ENCODE results near the gene CYP2A7.
"Not testable (repeated sequence)": the region's sequence is repeated elsewhere in the genome, so short reads cannot be mapped to it uniquely, and the experiment has no call there.

CYP2A7 gene, protein sequence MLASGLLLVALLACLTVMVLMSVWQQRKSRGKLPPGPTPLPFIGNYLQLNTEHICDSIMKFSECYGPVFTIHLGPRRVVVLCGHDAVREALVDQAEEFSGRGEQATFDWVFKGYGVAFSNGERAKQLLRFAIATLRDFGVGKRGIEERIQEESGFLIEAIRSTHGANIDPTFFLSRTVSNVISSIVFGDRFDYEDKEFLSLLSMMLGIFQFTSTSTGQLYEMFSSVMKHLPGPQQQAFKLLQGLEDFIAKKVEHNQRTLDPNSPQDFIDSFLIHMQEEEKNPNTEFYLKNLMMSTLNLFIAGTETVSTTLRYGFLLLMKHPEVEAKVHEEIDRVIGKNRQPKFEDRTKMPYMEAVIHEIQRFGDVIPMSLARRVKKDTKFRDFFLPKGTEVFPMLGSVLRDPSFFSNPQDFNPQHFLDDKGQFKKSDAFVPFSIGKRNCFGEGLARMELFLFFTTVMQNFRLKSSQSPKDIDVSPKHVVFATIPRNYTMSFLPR

DNA sequence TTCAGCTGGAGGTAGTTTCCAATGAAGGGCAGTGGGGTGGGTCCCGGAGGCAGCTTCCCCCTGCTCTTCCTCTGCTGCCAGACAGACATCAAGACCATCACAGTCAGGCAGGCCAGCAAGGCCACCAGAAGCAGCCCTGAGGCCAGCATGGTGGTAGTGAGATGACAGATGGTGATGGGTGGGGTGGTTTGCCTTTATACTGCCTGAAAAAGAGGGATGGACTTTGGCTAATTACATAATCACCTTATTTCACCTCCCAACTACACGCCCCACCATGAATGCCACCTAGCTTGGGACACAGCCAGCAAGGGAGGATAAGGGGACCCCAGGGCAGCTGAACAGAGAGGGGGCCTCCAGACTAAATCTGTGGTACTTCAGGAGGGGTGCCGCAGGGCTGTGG, at the start of gene CYP2A7:
Gene CYP2A7, minus strand, starts transcription at position 170 of the 400 bp plus-strand sequence. Its CDS starts 21 bp downstream, at position 149.
- not testable (repeated sequence) for DNase-seq (ENCODE audit: low spot score)

DNA sequence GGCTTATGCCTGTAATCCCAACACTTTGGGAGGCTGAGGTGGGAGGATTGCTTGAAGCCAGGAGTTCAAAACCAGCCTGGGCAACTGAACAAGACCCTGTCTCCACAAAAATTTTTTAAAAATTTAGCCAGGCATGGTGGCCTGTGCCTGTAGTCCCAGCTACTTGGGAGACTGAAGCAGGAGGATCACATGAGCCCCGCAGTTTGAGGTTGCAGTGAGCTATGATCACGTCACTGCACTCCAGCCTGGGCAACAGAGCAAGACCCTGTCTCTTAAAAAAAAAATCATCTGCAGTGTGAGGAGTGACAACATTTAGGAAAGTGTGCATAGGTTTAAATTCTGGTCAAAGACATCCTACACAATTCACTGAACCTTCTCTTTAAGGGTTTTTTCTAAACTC, 48.8 kb upstream of the CYP2A7 start:
- not testable (repeated sequence) for DNase-seq (ENCODE audit: low spot score)

DNA sequence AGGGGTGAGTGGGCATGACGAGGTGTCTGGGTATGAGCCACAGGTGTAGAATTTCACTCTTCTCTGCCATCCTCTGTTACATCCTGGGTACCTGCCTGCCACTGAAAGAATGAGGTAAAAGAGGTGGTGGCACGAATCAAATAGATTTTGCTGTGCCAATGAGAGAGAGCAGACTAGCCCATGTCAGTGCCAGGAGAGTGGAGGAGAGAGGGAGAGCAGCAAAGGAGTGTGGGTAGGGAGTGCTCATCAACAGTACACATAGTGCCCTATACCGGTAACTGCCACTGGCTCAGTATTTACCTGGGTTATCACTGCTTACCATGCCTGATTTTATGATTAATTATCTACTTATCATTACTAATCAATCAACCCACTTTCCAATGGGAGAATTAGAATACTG, 47.9 kb upstream of the CYP2A7 start:
- DNase-seq (ENCODE audit: low spot score): not testable (repeated sequence)

DNA sequence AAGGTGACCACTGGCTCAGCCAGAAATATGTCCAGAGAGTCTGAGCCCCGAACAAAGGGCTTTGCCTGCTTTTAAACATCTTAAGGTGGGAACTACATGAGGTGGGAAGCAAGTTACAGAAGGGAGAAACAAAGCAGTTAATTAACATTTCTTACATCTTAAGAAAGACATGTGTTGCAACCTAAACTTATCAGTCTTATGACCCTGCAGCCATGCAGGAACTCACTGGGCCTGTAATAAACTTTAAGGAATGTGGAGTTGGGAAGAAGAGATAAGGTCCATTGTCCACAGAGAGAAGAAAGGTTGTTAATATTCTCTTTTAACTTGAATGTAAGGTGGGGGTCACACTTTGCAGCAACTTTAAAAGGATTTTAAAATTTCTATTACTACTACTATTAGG, 46.8 kb upstream of the CYP2A7 start:
- DNase-seq (ENCODE audit: low spot score): no peak

DNA sequence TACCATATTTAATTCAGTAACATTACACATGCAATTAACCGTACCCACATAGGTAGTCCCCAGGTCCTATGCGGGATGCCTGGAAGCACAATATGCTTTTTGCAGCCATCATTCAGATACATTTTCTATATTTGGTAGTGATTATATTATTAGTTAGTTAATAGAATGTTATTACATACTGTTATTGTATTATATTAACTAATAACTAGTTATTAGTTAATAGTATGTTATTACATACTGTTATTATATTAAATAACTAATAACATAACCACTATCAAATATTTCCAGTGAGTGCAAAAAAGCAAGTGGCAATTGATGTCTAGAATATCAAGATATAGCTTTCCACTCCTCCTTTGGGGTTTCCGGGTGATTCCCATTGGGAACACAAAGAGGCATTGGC, 45.5 kb upstream of the CYP2A7 start:
- no peak for DNase-seq (ENCODE audit: low spot score)

DNA sequence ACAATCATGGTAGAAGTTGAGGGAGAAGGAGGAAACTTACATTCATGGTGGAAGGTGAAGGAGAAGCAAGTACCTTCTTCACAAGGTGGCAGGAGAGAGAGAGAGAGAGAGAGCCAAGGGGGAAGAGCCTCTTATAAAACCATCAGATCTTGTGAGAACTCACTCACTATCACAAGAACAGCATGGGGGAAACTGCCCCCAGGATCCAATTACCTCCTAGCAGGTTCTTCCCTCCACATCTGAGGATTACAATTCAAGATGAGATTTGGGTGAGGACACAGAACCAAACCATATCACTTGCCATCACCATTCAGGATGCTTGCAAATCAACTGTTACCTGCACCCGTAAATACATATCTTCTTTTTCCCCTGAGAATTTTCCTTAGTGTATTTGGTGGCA, 44.2 kb upstream of the CYP2A7 start:
- DNase-seq (ENCODE audit: low spot score): not testable (repeated sequence)

DNA sequence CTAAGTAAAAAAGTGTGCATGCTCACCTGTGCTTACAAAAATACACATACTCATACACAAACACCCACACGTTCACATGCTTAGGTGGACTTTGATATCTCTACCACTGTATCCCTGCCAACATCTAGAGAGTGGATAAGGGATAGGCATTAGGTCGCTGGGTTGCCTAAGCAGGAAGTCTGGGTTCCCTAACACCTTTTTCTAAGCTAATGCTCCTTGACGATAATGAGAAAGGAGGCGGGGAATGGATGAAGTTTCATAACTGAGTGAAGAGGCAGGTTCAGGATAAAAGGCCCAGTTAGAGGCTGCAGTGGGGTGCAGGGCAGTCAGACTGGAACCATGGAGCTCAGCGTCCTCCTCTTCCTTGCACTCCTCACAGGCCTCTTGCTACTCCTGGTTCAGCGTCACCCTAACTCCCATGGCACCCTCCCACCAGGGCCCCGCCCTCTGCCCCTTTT, 41.9 kb upstream of the CYP2A7 start:
- DNase-seq (ENCODE audit: low spot score): no peak

DNA sequence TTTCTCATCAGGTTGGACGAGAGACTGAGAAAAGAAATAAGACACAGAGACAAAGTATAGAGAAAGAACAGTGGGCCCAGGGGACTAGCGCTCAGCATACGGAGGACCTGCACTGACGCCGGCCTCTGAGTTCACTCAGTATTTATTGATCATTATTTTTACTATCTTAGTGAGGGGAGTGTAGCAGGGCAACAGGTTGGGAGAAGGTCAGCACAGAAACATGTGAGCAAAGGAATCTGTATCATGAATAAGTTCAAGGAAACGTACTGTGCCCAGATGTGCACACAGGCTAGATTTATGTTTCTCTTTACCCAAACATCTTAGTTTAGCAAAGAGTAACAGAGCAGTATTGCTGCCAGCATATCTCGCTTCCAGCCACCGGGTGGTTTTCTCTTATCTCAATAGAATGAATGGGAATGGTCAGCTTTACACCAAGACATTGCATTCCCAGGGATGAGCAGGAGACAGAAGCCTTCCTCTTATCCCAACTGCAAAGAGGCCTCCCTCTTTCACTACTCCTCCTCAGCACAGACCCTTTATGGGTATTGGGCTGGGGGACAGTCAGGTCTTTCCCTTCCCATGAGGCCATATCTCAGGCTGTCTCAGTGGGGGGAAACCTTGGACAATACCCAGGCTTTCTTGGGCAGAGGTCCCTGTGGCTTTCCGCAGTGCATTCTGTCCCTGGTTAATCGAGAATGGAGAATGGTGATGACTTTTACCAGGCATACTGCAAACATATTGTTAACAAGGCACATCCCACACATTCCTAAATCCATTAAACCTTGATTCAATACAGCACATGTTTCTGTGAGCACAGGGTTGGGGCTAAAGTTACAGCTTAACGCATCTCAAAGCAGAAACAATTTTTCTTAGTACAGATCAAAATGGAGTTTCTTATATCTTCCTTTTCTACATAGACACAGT, 40.5 kb upstream of the CYP2A7 start:
- not testable (repeated sequence) for DNase-seq (ENCODE audit: low spot score)

DNA sequence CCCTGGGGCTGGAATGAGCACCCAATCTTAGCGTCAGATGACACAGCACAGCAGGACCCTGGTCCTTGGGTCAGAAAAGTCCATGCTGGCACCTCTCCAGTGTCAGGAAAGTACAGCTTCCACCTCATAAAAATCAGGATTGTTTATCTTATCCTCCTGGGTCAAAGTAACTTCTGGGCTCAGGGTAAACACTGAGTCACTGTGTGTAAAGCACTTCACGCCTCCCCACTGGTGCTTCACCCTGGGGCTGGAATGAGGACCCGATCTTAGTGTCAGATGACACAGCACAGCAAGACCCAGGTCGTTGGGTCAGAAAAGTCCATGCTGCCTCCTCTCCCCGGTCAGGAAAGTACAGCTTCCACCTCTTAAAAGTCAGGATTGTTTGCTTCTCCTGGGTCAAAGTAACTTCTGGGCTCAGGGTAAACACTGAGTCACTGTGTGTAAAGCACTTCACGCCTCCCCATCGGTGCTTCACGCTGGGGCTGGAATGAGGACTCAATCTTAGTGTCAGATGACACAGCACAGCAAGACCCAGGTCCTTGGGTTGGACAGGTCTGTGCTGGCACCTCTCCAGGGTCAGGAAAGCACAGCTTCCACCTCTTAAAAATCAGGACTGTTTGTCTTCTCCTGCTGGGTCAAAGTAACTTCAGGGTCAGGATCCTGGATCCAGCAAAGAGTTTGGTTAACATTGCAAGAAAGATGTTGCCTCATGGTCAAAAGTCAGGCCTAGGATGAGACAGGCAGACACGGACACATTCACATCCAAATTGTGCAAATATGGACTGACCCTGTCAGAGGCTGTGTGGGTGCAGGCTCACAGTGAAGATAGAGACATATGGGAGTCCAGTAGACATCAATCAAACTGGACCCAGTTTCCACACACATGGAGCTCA, 39.2 kb upstream of the CYP2A7 start:
- DNase-seq (ENCODE audit: low spot score): no peak

DNA sequence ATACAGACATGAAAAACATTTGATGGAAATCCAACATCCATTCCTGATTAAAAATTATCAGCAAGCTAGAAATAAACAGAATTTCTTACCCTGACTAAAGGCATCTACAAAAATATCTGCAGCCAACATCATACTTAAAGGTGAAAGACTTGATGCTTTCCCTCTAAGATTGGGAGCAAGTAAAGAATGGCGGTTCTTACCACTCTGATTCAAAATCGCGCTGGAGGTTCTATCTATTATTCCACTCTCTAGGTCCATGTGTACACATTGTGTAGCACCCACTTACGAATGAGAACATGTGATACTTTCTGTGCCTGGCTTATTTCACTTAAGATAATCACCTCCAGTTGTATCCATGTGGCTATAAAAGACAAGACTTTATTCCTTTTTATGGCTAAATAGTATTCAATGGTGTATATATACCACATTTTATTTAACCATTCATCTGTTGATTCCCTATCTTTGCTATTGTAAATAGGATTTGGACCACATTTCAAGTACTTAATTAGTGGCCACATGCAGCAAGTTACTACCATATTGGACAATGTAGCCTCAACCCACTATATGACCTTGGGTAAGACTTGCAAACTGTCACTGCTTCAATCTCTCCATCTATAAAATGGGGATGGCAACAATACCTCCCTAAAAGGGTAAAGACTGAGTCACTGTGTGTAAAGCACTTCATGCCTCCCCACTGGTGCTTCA, 38.4 kb upstream of the CYP2A7 start:
- DNase-seq (ENCODE audit: low spot score): no peak

DNA sequence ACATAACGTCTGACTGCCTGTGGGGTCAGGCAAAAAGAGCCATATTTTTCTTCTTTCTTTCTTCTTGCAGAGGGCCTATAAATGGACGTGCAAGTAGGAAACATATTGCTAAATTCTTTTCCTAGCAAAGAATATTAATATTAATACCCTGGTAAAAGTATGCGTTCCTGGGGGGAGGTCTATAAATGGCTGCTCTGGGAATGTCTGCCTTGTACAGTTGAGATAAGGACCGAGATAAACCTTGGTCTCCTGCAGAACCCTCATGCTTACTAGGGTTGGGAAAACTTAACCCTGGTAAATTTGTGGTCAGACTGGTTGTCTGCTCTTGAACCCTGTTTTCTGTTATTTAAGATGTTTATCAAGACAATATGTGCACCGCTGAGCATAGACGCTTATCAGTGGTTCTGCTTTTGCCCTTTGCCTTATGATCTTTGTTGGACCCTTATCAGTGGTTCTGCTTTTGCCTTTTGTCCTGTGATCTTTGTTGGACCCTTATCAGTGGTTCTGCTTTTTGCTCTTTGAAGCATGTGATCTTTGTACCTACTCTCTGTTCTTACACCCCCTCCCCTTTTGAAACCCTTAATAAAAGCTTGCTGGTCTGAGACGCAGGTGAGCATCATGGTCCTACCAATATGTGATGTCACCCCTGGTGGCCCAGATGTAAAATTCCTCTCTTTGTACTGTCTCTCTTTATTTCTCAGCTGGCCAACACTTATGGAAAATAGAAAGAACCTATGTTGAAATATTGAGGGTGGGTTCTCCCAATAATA, 37.7 kb upstream of the CYP2A7 start:
- not testable (repeated sequence) for DNase-seq (ENCODE audit: low spot score)

DNA sequence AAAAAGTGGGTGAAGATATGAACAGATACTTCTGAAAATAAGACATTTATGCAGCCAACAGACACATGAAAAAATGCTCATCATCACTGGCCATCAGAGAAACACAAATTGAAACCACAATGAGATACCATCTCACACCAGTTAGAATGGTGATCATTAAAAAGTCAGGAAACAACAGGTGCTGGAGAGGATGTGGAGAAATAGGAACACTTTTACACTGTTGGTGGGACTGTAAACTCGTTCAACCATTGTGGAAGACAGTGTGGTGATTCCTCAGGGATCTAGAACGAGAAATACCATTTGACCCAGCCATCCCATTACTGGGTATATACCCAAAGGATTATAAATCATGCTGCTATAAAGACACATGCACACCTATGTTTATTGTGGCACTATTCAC, 36.3 kb upstream of the CYP2A7 start:
- not testable (repeated sequence) for DNase-seq (ENCODE audit: low spot score)

DNA sequence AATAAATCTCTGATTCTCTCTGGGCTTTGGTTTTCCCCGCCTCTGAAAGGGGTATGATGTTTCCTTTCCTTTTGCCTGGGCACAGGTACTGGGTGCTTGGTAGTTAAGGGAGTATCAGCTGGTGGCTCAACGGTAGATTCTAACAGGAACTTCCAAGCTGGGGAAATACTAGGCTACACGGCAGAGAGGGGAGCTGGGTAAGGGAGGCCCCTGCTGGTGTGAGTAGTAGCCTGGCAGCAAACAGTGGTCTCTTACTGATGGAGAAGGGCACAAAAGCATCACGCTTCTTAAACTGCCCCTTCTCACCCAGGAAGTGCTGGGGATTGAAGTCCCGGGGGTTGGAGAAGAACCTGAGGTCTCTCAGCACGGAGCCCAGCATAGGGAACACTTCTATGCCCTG, 26.9 kb upstream of the CYP2A7 start:
- no peak for DNase-seq (ENCODE audit: low spot score)

DNA sequence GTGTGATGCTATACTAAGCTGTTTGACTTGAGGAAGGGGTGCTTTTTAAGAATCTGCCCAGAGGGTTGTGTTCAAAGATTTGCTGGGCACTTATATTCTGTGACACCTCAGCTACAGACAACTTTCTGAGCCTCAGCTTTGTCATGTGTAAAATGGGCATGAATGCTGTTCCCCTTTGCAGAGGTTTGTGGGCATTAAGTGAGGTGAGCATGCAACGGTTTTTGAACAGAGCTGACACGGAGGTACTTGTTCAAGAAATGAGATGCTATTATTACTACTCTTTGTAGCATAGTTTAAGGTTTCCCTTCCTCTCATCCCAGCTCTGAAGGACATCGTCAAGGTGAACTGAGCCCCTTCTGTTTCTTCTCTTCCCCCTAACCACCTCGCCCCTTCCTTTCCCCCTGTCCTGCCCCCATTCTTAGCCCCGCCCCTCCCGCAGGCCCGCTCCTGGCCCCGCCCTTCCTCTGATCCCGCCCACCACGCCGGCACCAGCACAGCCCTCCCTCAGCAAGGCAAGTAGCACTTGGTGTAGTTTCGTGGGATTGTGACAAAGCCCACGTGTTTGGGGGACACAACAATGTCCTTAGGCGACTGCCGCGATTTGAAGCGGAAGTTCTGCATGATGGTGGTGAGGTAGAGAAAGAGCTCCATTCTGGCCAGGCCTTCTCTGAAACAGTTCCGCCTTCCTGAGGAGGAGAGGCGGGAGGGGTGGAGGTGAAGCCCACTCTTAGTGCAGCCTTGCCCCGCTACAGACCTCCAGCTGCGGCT, 26.1 kb upstream of the CYP2A7 start:
- DNase-seq (ENCODE audit: low spot score): no peak

DNA sequence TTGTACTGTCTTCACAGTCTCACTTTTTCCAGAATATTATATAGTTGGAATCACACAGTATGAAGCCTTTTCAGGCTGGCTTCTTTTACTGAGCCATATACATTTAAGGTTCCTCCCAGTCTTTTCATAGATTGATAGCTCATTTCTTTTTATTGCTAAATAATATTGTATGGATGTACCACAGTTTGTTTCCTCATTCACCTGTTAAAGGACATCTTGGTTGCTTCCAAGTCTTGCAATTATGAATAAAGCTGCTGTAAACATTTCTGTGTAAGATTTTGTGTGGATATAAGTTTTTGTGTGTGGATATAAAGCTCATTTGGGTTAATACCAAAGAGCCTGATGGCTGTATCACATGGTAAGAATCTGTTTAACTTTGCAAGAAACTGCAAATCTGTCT, 24.5 kb upstream of the CYP2A7 start:
- DNase-seq (ENCODE audit: low spot score): no peak

DNA sequence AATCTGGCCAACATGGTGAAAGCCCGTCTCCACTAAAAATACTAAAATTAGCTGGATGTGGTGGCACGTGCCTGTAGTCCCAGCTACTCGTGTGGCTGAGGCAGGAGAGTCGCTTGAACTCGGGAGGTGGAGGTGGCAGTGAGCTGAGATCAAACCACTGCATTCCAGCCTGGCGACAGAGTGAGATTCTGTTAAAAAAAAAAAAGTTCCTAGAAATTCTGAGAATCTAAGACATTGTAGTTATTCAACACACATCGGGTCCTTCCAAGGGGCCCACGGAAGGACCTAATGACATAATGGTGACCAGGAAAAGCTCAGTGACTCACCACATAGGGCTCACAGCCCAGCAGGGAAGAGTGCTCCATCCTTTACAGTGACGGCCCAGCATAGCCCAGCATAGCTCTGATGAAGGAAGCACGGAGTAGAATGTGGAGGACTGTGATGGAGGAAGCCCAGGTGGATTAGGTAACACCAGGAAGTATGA, 22.7 kb upstream of the CYP2A7 start:
- not testable (repeated sequence) for DNase-seq (ENCODE audit: low spot score)

DNA sequence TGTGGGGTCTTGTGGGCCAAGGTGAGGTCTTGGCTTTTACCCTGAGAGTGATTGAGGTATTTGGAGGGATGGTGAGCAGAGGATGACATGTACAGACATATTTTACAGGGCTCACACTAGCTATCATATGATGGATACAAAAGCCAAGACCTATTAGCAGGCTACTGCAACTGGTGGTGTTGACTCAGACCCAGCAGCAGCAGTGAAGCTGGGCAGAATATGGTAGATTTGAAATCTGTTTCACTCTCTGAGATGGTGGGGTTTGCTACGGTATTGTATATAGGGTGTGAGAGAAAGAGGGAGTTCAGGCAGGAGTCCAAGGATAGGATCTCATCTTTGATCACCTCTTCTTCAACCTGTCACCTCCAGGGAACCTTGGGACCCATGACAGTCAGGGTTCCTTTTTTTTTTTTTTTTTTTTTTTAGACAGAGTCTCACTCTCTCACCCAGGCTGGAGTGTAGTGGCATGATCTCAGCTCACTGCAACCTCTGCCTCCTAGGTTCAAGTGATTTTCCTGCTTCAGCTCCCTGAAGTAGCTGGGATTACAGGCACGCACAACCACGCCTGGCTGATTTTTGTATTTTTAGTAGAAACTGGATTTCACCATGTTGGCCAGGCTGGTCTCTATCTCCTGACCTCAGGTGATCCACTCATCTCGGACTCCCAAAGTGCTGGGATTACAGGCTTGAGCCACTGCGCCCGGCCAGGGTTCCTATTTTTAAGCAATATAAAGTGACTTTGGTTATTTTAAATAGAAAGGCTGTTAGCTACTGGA, 20.1 kb upstream of the CYP2A7 start:
- not testable (repeated sequence) for DNase-seq (ENCODE audit: low spot score)

DNA sequence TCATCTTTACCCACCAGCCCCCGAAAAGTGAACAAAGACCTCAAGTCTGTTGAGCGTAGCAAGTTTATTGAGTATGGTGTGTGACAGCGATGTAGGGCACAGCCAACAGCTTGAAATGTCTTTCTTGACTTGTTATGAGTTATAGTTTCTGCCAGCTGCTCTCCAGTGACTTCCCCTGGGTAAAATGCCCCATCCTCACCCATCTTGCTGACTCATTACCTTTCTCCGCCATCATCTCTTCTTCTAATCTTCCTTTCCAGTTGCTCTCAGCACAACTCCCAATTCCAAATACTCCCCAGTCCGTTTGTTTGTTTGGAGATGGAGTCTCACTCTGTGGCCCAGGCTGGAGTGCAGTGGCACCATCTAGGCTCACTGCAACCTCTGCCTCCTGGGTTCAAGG, 18.5 kb upstream of the CYP2A7 start:
- not testable (repeated sequence) for DNase-seq (ENCODE audit: low spot score)
